Measurements from ENCODE around the gene ADGRB3. TPM values are rescaled to one million over a fixed set of nuclear protein-coding genes. Genes with fewer than 3 reads are reported as not detected.

Gene ADGRB3
- total and polyA plus RNA-seq, 2 donors (not counting 1 experiment from before 2014, with no cell fraction given) = not detected

GRCh38 chr6:69280858-69281257, 645.8 kb downstream of the ADGRB3 start:
- Histone ChIP-seq H3K79me2 (ENCODE audit: control insufficient read depth, insufficient read depth, low read length) (no peaks in the 10 kb centered on the region), H3K36me3 (replicated peaks in 1 of 2; ENCODE audit: control extremely low read depth in 1 of 2, control insufficient read depth in 1 of 2, extremely low read depth in 1 of 2, insufficient read depth in 2 of 2, low read length in 1 of 2) (no peaks in the 10 kb centered on the region), H3K27me3 (replicated peaks in 1 of 4; ENCODE audit: control extremely low read depth in 1 of 4, control insufficient read depth in 3 of 4, insufficient read depth in 4 of 4, low read length in 3 of 4) (no peaks in the 10 kb centered on the region), H3K4me2 (replicated peaks; ENCODE audit: low read depth, low read length, poor library complexity, severe bottlenecking) (no peak overlapping the region), H3K4me3 (ENCODE audit: control extremely low read depth in 1 of 5, extremely low read depth in 1 of 5, insufficient read depth in 1 of 5, low read depth in 2 of 5, low read length in 4 of 5) (no peak overlapping the region), H4K20me1 (ENCODE audit: control insufficient read depth, insufficient read depth, low read length, poor library complexity, severe bottlenecking) (no peaks in the 10 kb centered on the region), H3K27ac (ENCODE audit: low read length in 2 of 2) (no peak overlapping the region), H2AFZ (ENCODE audit: insufficient read depth, low read depth, low read length, poor library complexity, severe bottlenecking) (no peak overlapping the region), H3K4me1 (ENCODE audit: control insufficient read depth in 2 of 2, insufficient read depth in 2 of 2, low read length in 2 of 2) (no peaks in the 10 kb centered on the region), H3K9ac (ENCODE audit: low read length) (no peak overlapping the region), H3K9me3 (ENCODE audit: control extremely low read depth in 1 of 3, control insufficient read depth in 2 of 3, insufficient read depth in 1 of 3, low read length in 2 of 3) (no peaks in the 10 kb centered on the region)
- no peaks in the 10 kb centered on the region for H3K9me3 Mint-ChIP-seq (ENCODE audit: insufficient read depth)
- WGBS (ENCODE audit: insufficient coverage) = no CpG with 5 or more reads among the region's 1 CpG
- no peak for DNase-seq
- ChIA-PET CTCF (no interaction called here), POLR2A (no interaction called here)
- no peaks in the 10 kb centered on the region for H3K27me3 Mint-ChIP-seq
- TF ChIP-seq EZH2 (IDR thresholded peaks at IDR 0.05; ENCODE audit: borderline replicate concordance, insufficient read depth, low read depth, low read length, poor library complexity, severe bottlenecking) (no peak), CTCF (IDR thresholded peaks at IDR 0.05) (no peak)
- H3K27ac Mint-ChIP-seq = no peak overlapping the region
- H3K4me3 Mint-ChIP-seq = no peak overlapping the region
- no peak for ATAC-seq (ENCODE audit: low read depth)
- intact Hi-C loops (cut with micrococcal nuclease) = no loop called here
- H3K4me1 Mint-ChIP-seq = no peaks in the 10 kb centered on the region

- TF ChIP-seq EZH2 (IDR thresholded peaks at IDR 0.05; ENCODE audit: borderline replicate concordance, insufficient read depth, low read depth, low read length, poor library complexity, severe bottlenecking) (no peak), CTCF (IDR thresholded peaks at IDR 0.05) (no peak)
- DNase-seq = no peak
- H3K4me3 Mint-ChIP-seq = no peak overlapping the region
- H3K9me3 Mint-ChIP-seq (ENCODE audit: insufficient read depth) = no peaks in the 10 kb centered on the region
- Histone ChIP-seq H4K20me1 (ENCODE audit: control insufficient read depth, insufficient read depth, low read length, poor library complexity, severe bottlenecking) (no peaks in the 10 kb centered on the region), H3K36me3 (replicated peaks in 1 of 2; ENCODE audit: control extremely low read depth in 1 of 2, control insufficient read depth in 1 of 2, extremely low read depth in 1 of 2, insufficient read depth in 2 of 2, low read length in 1 of 2) (no peaks in the 10 kb centered on the region), H3K9me3 (ENCODE audit: control extremely low read depth in 1 of 3, control insufficient read depth in 2 of 3, insufficient read depth in 1 of 3, low read length in 2 of 3) (no peaks in the 10 kb centered on the region), H3K4me3 (ENCODE audit: control extremely low read depth in 1 of 5, extremely low read depth in 1 of 5, insufficient read depth in 1 of 5, low read depth in 2 of 5, low read length in 4 of 5) (no peak overlapping the region), H3K4me1 (ENCODE audit: control insufficient read depth in 2 of 2, insufficient read depth in 2 of 2, low read length in 2 of 2) (no peaks in the 10 kb centered on the region), H3K27me3 (replicated peaks in 1 of 4; ENCODE audit: control extremely low read depth in 1 of 4, control insufficient read depth in 3 of 4, insufficient read depth in 4 of 4, low read length in 3 of 4) (no peaks in the 10 kb centered on the region), H3K4me2 (replicated peaks; ENCODE audit: low read depth, low read length, poor library complexity, severe bottlenecking) (no peak overlapping the region), H3K79me2 (ENCODE audit: control insufficient read depth, insufficient read depth, low read length) (no peaks in the 10 kb centered on the region), H3K9ac (ENCODE audit: low read length) (no peak overlapping the region), H3K27ac (ENCODE audit: low read length in 2 of 2) (no peak overlapping the region), H2AFZ (ENCODE audit: insufficient read depth, low read depth, low read length, poor library complexity, severe bottlenecking) (no peak overlapping the region)
- intact Hi-C loops (cut with micrococcal nuclease) = no loop called here
- ATAC-seq (ENCODE audit: low read depth) = no peak
- H3K27me3 Mint-ChIP-seq = no peaks in the 10 kb centered on the region
- WGBS (ENCODE audit: insufficient coverage) = 100% methylated on average over 4 of the region's 7 CpGs
- POLR2A ChIA-PET = no interaction called here
- CTCF ChIA-PET = no interaction called here
- no peak overlapping the region for H3K27ac Mint-ChIP-seq
- H3K4me1 Mint-ChIP-seq = no peaks in the 10 kb centered on the region
Observed at GRCh38 chr6:69284176-69284730, 649.2 kb downstream of the ADGRB3 start.
